K562 (cell line): ENCODE results near the gene LMNA. TPM values are rescaled to one million over a fixed set of nuclear protein-coding genes. Genes with fewer than 3 reads are reported as not detected.

ENCODE experiments used
- ELF2 ChIP-seq: fragments of 250-450 bp; sonication (Bioruptor Pico); IDR thresholded peaks from 2 replicates; pipeline ENCODE4 v1.5.0; 2021; ENCODE audit warnings: mild to moderate bottlenecking
- KDM1A ChIP-seq, 2 experiments: fragments of 450-650 bp; IDR thresholded peaks; 2 replicates each; pipeline ENCODE4 v1.6.1; 2016; ENCODE audit warnings: mild to moderate bottlenecking in 2 of 2
- TEAD4 ChIP-seq, 2 experiments: sonication (generic) in 1 of 2; formaldehyde crosslinking in 1 of 2; IDR thresholded peaks; 2 replicates each; pipeline versions ENCODE4 v1.6.1 to v1.8.0; 2012 to 2022; ENCODE audit warnings: borderline replicate concordance in 1 of 2, inconsistent platforms in 1 of 2, low read length in 1 of 2, mild to moderate bottlenecking in 1 of 2, missing genetic modification reagents in 1 of 2
- ZNF143 ChIP-seq: sonication (generic); formaldehyde crosslinking; IDR thresholded peaks from 2 replicates; pipeline ENCODE4 v1.9.0; 2022; ENCODE audit warnings: mild to moderate bottlenecking, missing genetic modification reagents
- polyA plus RNA-seq, 8 experiments: library from polyadenylated mRNA; depleted of rRNA in 4 of 8; stranded (reverse) in 5 of 8; unstranded in 3 of 8; fragments of >200 nt; fragmentation: Nextera tagmentation in 2 of 8; fragmentation: Illumina TruSeq in 1 of 8; extraction: Ambion mirVana in 2 of 8; extraction: Trizol in 1 of 8; gene quantifications; 2 replicates each; pipeline versions ENCODE4 v1.2.1 to v1.2.3, GENCODE V29; 2011 to 2014; ENCODE audit warnings: inconsistent platforms in 1 of 8, missing spikeins in 1 of 8
- total RNA-seq, 7 experiments: library from RNA; depleted of rRNA in 6 of 7; stranded (reverse); fragments of >200 nt in 6 of 7; fragmentation: Illumina TruSeq in 2 of 7; extraction: Trizol in 2 of 7; gene quantifications; 2 replicates each; pipeline versions ENCODE4 v1.2.1 to v1.2.3, GENCODE V29; 2011 to 2021; ENCODE audit warnings: low replicate concordance in 1 of 7
- TF ChIP-seq, protein P1 (sequence below): sonication (generic); formaldehyde crosslinking; IDR thresholded peaks from 2 replicates; pipeline ENCODE4 v1.8.1; 2023; ENCODE audit warnings: missing genetic modification reagents, mild to moderate bottlenecking, borderline replicate concordance
- TF ChIP-seq, protein P2 (sequence below), 3 experiments: fragments of 200-800 bp in 1 of 3; fragments of 250-450 bp in 1 of 3; fragments of 450-650 bp in 1 of 3; sonication (Bioruptor Pico) in 1 of 3; sonication (Bioruptor generic) in 1 of 3; formaldehyde crosslinking in 1 of 3; IDR thresholded peaks; 2 replicates each; pipeline versions ENCODE4 v1.6.1 to v1.8.0; 2016 to 2022; ENCODE audit warnings: mild to moderate bottlenecking in 2 of 3, missing genetic modification characterization in 2 of 3, missing compliant biosample characterization in 1 of 3, moderate library complexity in 1 of 3
- TF ChIP-seq, protein P3 (sequence below): sonication (generic); formaldehyde crosslinking; IDR thresholded peaks from 2 replicates; pipeline ENCODE4 v1.9.0; 2022; ENCODE audit warnings: mild to moderate bottlenecking, missing genetic modification reagents
- TF ChIP-seq, protein P4 (sequence below): sonication (generic); formaldehyde crosslinking; IDR thresholded peaks from 2 replicates; pipeline ENCODE4 v1.8.0; 2023; ENCODE audit warnings: mild to moderate bottlenecking, missing genetic modification reagents
- TF ChIP-seq, protein P5 (sequence below): IDR thresholded peaks from 2 replicates; pipeline ENCODE4 v1.6.1; 2011; ENCODE audit warnings: borderline replicate concordance, low read depth, mild to moderate bottlenecking, moderate library complexity, low read length; ENCODE audit not compliant: insufficient read depth, poor library complexity, severe bottlenecking

LMNA gene
- total and polyA plus RNA-seq, 9 of the 15 experiments (the other 6 are each of a cell fraction or from before 2014, with no cell fraction given), result 1.00 to 347 (median 88.2) TPM

DNA sequence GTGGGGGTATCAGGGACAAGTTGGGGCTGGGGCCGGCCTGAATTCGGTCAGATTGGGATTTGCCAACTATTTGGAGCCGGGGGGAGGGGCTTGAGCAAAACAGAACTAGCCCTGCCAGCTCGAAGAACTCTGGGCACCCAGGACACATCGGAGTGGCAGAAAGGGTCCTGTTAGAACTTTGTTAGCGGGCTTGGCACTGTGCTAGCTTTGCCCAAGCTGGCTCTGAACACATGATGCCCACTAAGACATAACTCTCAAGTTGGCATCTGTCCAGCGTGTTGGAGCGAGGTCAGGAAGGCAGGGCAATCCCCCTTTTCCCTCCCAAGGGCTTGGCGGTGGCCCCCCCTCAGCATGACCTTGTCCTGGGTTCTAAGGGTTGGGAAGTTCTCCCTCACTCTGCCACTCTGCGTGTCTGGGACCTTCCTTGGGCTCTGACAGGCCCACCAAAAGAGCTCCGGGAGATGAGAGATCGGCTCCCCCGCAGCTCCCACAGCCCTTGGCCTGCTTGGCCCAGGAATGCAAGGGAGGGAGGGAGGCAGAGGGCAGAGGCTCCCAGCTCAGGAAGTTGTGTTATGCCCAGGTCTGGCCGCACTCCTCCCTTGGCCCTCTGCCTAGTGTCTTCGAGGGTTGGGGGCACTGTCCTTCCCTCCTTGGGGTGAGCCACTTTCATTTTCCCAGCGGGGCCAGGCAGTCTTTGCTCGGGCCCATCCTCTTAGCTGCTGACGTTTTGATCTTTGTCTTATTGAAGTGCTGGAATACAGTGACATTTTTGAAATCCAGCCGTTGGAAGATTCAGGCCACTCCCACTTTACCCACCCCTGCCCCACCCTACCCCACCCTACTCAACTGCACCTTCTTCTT is 1.2 kb downstream of the LMNA start (continued):
- TF ChIP-seq, protein P1, sequence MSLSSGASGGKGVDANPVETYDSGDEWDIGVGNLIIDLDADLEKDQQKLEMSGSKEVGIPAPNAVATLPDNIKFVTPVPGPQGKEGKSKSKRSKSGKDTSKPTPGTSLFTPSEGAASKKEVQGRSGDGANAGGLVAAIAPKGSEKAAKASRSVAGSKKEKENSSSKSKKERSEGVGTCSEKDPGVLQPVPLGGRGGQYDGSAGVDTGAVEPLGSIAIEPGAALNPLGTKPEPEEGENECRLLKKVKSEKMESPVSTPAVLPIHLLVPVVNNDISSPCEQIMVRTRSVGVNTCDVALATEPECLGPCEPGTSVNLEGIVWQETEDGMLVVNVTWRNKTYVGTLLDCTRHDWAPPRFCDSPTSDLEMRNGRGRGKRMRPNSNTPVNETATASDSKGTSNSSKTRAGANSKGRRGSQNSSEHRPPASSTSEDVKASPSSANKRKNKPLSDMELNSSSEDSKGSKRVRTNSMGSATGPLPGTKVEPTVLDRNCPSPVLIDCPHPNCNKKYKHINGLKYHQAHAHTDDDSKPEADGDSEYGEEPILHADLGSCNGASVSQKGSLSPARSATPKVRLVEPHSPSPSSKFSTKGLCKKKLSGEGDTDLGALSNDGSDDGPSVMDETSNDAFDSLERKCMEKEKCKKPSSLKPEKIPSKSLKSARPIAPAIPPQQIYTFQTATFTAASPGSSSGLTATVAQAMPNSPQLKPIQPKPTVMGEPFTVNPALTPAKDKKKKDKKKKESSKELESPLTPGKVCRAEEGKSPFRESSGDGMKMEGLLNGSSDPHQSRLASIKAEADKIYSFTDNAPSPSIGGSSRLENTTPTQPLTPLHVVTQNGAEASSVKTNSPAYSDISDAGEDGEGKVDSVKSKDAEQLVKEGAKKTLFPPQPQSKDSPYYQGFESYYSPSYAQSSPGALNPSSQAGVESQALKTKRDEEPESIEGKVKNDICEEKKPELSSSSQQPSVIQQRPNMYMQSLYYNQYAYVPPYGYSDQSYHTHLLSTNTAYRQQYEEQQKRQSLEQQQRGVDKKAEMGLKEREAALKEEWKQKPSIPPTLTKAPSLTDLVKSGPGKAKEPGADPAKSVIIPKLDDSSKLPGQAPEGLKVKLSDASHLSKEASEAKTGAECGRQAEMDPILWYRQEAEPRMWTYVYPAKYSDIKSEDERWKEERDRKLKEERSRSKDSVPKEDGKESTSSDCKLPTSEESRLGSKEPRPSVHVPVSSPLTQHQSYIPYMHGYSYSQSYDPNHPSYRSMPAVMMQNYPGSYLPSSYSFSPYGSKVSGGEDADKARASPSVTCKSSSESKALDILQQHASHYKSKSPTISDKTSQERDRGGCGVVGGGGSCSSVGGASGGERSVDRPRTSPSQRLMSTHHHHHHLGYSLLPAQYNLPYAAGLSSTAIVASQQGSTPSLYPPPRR (CRISPR knock-in tag), result 0 out of 2 replicates have a peak, but pooled peaks have one; percentile 57
- TF ChIP-seq ELF2 (CRISPR knock-in tag) (no peak), TEAD4 (IDR thresholded peaks at IDR 0.05; ENCODE audit: low read length) (no peak; the same call in 1 of the 2 replicates), TEAD4 (CRISPR knock-in tag; IDR thresholded peaks at IDR 0.05; ENCODE audit: borderline replicate concordance) (peak; percentile 60; the same call in 1 of the 2 replicates), ZNF143 (0 out of 2 replicates have a peak, but pooled peaks have one; percentile 9), KDM1A (IDR thresholded peaks at IDR 0.05) (no peak)
- TF ChIP-seq, protein P2, sequence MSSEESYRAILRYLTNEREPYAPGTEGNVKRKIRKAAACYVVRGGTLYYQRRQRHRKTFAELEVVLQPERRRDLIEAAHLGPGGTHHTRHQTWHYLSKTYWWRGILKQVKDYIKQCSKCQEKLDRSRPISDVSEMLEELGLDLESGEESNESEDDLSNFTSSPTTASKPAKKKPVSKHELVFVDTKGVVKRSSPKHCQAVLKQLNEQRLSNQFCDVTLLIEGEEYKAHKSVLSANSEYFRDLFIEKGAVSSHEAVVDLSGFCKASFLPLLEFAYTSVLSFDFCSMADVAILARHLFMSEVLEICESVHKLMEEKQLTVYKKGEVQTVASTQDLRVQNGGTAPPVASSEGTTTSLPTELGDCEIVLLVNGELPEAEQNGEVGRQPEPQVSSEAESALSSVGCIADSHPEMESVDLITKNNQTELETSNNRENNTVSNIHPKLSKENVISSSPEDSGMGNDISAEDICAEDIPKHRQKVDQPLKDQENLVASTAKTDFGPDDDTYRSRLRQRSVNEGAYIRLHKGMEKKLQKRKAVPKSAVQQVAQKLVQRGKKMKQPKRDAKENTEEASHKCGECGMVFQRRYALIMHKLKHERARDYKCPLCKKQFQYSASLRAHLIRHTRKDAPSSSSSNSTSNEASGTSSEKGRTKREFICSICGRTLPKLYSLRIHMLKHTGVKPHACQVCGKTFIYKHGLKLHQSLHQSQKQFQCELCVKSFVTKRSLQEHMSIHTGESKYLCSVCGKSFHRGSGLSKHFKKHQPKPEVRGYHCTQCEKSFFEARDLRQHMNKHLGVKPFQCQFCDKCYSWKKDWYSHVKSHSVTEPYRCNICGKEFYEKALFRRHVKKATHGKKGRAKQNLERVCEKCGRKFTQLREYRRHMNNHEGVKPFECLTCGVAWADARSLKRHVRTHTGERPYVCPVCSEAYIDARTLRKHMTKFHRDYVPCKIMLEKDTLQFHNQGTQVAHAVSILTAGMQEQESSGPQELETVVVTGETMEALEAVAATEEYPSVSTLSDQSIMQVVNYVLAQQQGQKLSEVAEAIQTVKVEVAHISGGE (CRISPR knock-in tag; IDR thresholded peaks at IDR 0.05), result no peak
- TF ChIP-seq, protein P3, sequence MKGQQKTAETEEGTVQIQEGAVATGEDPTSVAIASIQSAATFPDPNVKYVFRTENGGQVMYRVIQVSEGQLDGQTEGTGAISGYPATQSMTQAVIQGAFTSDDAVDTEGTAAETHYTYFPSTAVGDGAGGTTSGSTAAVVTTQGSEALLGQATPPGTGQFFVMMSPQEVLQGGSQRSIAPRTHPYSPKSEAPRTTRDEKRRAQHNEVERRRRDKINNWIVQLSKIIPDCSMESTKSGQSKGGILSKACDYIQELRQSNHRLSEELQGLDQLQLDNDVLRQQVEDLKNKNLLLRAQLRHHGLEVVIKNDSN (CRISPR knock-in tag), result peak; percentile 54
- TF ChIP-seq, protein P4, sequence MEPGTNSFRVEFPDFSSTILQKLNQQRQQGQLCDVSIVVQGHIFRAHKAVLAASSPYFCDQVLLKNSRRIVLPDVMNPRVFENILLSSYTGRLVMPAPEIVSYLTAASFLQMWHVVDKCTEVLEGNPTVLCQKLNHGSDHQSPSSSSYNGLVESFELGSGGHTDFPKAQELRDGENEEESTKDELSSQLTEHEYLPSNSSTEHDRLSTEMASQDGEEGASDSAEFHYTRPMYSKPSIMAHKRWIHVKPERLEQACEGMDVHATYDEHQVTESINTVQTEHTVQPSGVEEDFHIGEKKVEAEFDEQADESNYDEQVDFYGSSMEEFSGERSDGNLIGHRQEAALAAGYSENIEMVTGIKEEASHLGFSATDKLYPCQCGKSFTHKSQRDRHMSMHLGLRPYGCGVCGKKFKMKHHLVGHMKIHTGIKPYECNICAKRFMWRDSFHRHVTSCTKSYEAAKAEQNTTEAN (CRISPR knock-in tag), result no peak
- TF ChIP-seq, protein P5, sequence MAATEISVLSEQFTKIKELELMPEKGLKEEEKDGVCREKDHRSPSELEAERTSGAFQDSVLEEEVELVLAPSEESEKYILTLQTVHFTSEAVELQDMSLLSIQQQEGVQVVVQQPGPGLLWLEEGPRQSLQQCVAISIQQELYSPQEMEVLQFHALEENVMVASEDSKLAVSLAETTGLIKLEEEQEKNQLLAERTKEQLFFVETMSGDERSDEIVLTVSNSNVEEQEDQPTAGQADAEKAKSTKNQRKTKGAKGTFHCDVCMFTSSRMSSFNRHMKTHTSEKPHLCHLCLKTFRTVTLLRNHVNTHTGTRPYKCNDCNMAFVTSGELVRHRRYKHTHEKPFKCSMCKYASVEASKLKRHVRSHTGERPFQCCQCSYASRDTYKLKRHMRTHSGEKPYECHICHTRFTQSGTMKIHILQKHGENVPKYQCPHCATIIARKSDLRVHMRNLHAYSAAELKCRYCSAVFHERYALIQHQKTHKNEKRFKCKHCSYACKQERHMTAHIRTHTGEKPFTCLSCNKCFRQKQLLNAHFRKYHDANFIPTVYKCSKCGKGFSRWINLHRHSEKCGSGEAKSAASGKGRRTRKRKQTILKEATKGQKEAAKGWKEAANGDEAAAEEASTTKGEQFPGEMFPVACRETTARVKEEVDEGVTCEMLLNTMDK, result no peak
